ENCODE results near the gene TAF4. TPM values are rescaled to one million over a fixed set of nuclear protein-coding genes. Genes with fewer than 3 reads are reported as not detected.
A peak's percentile ranks its signal among the peaks of the same experiment; 100 is the strongest.
"Not testable (repeated sequence)": the region's sequence is repeated elsewhere in the genome, so short reads cannot be mapped to it uniquely, and the experiment has no call there.

The TAF4 gene
- total RNA-seq, 1 donor from 2014 or later, result 20.0 TPM

DNA sequence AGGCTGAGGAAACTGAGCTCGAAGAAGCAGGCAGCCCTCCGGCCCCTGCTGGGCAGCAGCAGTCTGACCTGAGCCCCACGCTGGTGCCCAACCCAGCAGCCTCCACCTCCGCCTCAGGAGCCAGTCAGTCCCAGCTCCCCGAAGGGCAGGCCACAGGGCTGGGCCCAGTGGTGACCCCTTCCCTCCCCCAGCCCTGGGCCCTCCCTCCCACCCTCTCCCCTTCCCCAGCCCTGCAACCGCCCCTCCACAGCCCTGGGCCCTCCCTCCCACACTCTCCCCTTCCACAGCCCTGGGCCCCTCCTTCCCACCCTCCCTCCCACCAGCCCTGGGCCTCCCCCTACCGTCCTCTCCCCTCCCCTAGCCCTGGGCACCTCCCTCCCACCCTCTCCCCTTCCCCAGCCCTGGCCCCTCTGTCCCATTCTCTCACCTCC, 115.0 kb downstream of the TAF4 start:
- Mint-ChIP-seq H3K4me3 (ENCODE audit: unreplicated experiment) (no peak overlapping the region), H3K27me3 (ENCODE audit: unreplicated experiment) (peaks cover 4% of the 10 kb centered on the region), H3K9me3 (ENCODE audit: unreplicated experiment) (peaks cover 6% of the 10 kb centered on the region), H3K36me3 (ENCODE audit: unreplicated experiment) (peaks cover 4% of the 10 kb centered on the region), H3K4me1 (ENCODE audit: low read depth, unreplicated experiment) (peaks cover 9% of the 10 kb centered on the region), H3K27ac (ENCODE audit: unreplicated experiment) (no peak overlapping the region)
- TF ChIP-seq, protein P1, sequence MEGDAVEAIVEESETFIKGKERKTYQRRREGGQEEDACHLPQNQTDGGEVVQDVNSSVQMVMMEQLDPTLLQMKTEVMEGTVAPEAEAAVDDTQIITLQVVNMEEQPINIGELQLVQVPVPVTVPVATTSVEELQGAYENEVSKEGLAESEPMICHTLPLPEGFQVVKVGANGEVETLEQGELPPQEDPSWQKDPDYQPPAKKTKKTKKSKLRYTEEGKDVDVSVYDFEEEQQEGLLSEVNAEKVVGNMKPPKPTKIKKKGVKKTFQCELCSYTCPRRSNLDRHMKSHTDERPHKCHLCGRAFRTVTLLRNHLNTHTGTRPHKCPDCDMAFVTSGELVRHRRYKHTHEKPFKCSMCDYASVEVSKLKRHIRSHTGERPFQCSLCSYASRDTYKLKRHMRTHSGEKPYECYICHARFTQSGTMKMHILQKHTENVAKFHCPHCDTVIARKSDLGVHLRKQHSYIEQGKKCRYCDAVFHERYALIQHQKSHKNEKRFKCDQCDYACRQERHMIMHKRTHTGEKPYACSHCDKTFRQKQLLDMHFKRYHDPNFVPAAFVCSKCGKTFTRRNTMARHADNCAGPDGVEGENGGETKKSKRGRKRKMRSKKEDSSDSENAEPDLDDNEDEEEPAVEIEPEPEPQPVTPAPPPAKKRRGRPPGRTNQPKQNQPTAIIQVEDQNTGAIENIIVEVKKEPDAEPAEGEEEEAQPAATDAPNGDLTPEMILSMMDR (IDR thresholded peaks at IDR 0.05; ENCODE audit: partially characterized antibody, unreplicated experiment), result no peak
- no peak for DNase-seq

DNA sequence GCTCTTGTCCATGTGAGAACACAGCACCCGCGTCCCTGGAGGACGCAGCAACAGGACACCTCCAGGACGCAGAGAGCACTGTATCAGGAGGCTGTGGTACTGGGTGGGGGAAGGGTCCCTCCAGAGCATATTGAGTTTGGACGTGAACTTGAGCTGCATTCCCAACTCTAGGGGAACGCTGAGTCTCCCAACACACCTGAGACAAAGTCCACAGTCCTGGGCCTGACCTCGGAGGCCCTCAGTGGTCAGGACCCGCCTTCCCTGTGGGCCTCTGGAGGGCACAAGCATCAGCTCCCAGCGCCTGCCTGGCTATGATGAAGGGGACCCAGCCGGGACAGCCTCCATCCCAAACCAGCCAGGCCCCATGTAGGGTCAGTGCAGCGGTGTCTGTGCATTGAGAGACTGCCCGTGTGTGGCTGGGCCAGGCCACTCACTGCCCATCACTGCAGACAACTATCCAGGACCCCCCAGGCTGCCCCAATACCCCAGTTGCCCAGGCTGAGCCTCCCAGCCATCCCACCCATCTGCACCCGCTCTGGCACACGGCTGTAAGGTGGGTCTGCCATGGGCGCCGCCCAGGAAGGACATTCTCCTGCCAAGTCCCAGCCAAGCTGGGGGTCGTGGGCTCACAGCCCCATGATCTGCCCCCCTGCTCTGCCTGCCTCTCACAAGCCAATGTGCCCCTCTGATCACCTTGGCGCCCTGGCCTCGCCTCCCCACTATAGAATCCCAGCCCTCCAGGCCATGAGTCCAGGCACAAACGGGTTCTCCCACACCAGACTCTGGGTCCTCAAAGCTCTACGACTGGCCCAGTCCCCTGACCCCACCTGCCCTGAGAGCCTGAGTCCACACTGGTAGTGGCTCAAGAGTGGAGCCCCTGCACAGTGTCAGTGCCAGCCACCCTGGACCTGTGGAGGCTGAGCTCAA, 115.7 kb downstream of the TAF4 start:
- Mint-ChIP-seq H3K36me3 (ENCODE audit: unreplicated experiment) (peaks cover 4% of the 10 kb centered on the region), H3K27ac (ENCODE audit: unreplicated experiment) (no peak overlapping the region), H3K9me3 (ENCODE audit: unreplicated experiment) (peaks cover 6% of the 10 kb centered on the region), H3K4me3 (ENCODE audit: unreplicated experiment) (no peak overlapping the region), H3K4me1 (ENCODE audit: low read depth, unreplicated experiment) (peaks cover 9% of the 10 kb centered on the region), H3K27me3 (ENCODE audit: unreplicated experiment) (peaks cover 4% of the 10 kb centered on the region)
- DNase-seq, result no peak
- TF ChIP-seq, protein P1 (IDR thresholded peaks at IDR 0.05; ENCODE audit: partially characterized antibody, unreplicated experiment), result no peak

DNA sequence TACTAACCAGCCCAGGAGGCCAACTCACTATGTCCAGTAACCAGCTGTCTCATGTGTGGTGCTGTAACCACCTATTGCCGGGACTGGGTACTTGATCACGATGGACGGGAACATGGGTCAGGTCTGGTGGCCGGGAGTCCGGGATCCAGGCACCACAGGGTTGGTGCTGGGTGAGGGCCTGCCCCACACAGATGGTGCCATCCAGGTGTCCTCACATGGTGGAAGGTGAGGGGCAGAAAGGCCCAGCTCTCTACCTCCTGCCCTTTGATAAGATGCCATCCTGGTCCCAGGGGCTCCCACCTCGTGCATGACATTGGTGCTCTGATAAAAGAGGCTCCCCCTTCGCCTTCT, 116.3 kb downstream of the TAF4 start:
- no peak for DNase-seq
- Mint-ChIP-seq H3K4me3 (ENCODE audit: unreplicated experiment) (no peak overlapping the region), H3K4me1 (ENCODE audit: low read depth, unreplicated experiment) (peaks cover 9% of the 10 kb centered on the region), H3K9me3 (ENCODE audit: unreplicated experiment) (peaks cover 6% of the 10 kb centered on the region), H3K36me3 (ENCODE audit: unreplicated experiment) (peaks cover 4% of the 10 kb centered on the region), H3K27me3 (ENCODE audit: unreplicated experiment) (peaks cover 4% of the 10 kb centered on the region), H3K27ac (ENCODE audit: unreplicated experiment) (no peak overlapping the region)
- TF ChIP-seq, protein P1 (IDR thresholded peaks at IDR 0.05; ENCODE audit: partially characterized antibody, unreplicated experiment), result no peak

DNA sequence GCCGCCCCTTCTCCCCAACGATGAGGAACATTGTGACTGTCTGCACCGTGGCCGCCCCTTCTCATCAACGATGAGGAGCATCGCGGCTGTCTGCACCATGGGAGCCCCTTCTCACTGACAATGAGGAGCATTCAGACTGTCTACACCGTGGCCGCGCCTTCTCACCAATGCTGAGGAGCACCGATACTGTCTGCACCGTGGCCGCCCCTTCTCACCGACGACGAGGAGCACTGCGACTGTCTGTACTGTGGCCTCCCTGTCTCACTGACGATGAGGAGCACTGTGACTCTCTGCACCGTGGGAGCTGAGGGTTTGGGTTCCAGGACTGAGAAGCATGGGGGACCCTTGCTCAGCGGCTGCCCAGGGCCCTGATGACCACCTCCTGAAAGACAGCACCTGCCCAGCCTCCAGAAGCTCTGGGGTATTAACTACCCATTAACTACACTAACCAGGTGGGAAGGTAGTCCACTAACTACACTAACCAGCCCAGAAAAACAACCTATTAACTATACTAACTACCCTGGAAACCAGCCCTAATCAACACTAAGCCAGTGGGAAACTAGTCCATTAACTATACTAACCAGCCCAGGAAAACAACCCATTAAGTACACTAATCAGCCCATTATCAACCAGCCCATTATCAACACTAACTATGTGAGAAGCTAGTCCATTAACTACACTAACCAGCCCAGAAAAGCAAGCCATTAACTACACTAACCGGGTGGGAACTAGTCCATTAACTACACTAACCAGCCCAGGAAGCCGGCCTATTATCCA, 116.9 kb downstream of the TAF4 start:
- Mint-ChIP-seq H3K27me3 (ENCODE audit: unreplicated experiment) (peaks cover 4% of the 10 kb centered on the region), H3K36me3 (ENCODE audit: unreplicated experiment) (peaks cover 4% of the 10 kb centered on the region), H3K9me3 (ENCODE audit: unreplicated experiment) (peaks cover 6% of the 10 kb centered on the region), H3K27ac (ENCODE audit: unreplicated experiment) (no peak overlapping the region), H3K4me1 (ENCODE audit: low read depth, unreplicated experiment) (peaks cover 9% of the 10 kb centered on the region), H3K4me3 (ENCODE audit: unreplicated experiment) (peak overlapping the region; percentile 4)
- TF ChIP-seq, protein P1 (IDR thresholded peaks at IDR 0.05; ENCODE audit: partially characterized antibody, unreplicated experiment), result no peak
- no peak for DNase-seq

DNA sequence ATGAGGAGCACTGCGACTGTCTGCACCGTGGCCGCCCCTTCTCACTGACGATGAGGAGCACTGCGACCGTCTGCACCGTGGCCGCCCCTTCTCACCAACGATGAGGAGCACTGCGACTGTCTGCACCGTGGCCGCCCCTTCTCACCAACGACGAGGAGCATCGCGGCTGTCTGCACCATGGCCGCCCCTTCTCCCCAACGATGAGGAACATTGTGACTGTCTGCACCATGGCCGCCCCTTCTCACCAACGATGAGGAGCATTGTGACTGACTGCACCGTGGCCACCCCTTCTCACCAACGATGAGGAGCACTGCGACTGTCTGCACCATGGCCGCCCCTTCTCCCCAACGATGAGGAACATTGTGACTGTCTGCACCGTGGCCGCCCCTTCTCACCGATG, 117.6 kb downstream of the TAF4 start:
- H3K36me3 Mint-ChIP-seq (ENCODE audit: unreplicated experiment); H3K4me3 Mint-ChIP-seq (ENCODE audit: unreplicated experiment); DNase-seq; H3K4me1 Mint-ChIP-seq (ENCODE audit: low read depth, unreplicated experiment); H3K27me3 Mint-ChIP-seq (ENCODE audit: unreplicated experiment); H3K9me3 Mint-ChIP-seq (ENCODE audit: unreplicated experiment); H3K27ac Mint-ChIP-seq (ENCODE audit: unreplicated experiment): not testable (repeated sequence)

DNA sequence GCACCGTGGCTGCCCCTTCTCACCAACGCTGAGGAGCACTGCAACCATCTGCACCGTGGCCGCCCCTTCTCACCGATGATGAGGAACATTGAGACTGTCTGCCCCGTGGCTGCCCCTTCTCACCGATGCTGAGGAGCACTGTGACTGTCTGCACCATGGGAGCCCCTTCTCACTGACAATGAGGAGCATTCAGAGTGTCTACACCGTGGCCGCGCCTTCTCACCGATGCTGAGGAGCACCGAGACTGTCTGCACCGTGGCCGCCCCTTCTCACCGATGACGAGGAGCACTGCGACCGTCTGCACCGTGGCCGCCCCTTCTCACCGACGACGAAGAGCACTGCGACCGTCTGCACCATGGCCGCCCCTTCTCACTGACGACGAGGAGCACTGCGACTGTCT, 120.2 kb downstream of the TAF4 start:
- not testable (repeated sequence) for H3K4me1 Mint-ChIP-seq (ENCODE audit: low read depth, unreplicated experiment); H3K27ac Mint-ChIP-seq (ENCODE audit: unreplicated experiment)

DNA sequence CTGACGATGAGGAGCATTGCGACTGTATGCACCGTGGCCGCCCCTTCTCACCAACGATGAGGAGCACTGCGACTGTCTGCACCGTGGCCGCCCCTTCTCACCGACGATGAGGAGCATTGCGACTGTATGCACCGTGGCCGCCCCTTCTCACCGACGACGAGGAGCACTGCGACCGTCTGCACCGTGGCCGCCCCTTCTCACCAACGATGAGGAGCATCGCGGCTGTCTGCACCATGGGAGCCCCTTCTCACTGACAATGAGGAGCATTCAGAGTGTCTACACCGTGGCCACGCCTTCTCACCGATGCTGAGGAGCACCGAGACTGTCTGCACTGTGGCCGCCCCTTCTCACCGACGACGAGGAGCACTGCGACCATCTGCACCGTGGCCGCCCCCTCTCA, 120.7 kb downstream of the TAF4 start:
- H3K27me3 Mint-ChIP-seq (ENCODE audit: unreplicated experiment); DNase-seq; H3K36me3 Mint-ChIP-seq (ENCODE audit: unreplicated experiment); H3K4me3 Mint-ChIP-seq (ENCODE audit: unreplicated experiment); H3K27ac Mint-ChIP-seq (ENCODE audit: unreplicated experiment); H3K4me1 Mint-ChIP-seq (ENCODE audit: low read depth, unreplicated experiment): not testable (repeated sequence)
- peaks cover 12% of the 10 kb centered on the region for H3K9me3 Mint-ChIP-seq (ENCODE audit: unreplicated experiment)

More for the DNA sequence above, 120.2 kb downstream of the TAF4 start:
- DNase-seq; H3K27me3 Mint-ChIP-seq (ENCODE audit: unreplicated experiment); H3K9me3 Mint-ChIP-seq (ENCODE audit: unreplicated experiment); H3K36me3 Mint-ChIP-seq (ENCODE audit: unreplicated experiment); H3K4me3 Mint-ChIP-seq (ENCODE audit: unreplicated experiment): not testable (repeated sequence)
